Muscle of leg (tissue), 11 donors: ENCODE results near the gene CYP2U1. TPM values are rescaled to one million over a fixed set of nuclear protein-coding genes. Genes with fewer than 3 reads are reported as not detected.
"Not testable (repeated sequence)": the region's sequence is repeated elsewhere in the genome, so short reads cannot be mapped to it uniquely, and the experiment has no call there.

Source experiments
- DNase-seq: peaks from one replicate; pipeline ENCODE4 v3.0.0; 2013
- H3K27ac ChIP-seq: one replicate; pipeline ENCODE4 v1.5.1; 2013; ENCODE audit warnings: mild to moderate bottlenecking, low read length, control low read depth
- H3K27me3 ChIP-seq: one replicate; pipeline ENCODE4 v1.6.1; 2013; ENCODE audit warnings: low read length; ENCODE audit not compliant: control insufficient read depth, insufficient read depth
- H3K36me3 ChIP-seq: one replicate; pipeline ENCODE4 v1.6.1; 2013; ENCODE audit warnings: low read length; ENCODE audit not compliant: control insufficient read depth, insufficient read depth
- H3K4me1 ChIP-seq: one replicate; pipeline ENCODE4 v1.6.1; 2013; ENCODE audit warnings: low read length; ENCODE audit not compliant: control insufficient read depth, insufficient read depth
- H3K4me3 ChIP-seq: one replicate; pipeline ENCODE4 v1.5.1; 2013; ENCODE audit warnings: low read length, control low read depth
- H3K9me3 ChIP-seq: replicated peaks from 2 replicates; pipeline ENCODE4 v1.6.1; 2013; ENCODE audit warnings: low read depth, low read length; ENCODE audit not compliant: control insufficient read depth
- WGBS: methylation state at CpG from one replicate; pipeline ENCODE4 v1.1.5; 2013; ENCODE audit warnings: missing lambda C conversion rate; ENCODE audit not compliant: insufficient coverage; 5-methylcytosine and 5-hydroxymethylcytosine counted together
- polyA plus RNA-seq, 8 donors: library from polyadenylated mRNA; unstranded; fragments of 120-200 nt; gene quantifications; one replicate each; pipeline versions ENCODE4 v1.2.1 to v1.2.3, GENCODE V29; 2013; ENCODE audit warnings: inconsistent platforms in 1 of 8, low replicate concordance in 1 of 8; ENCODE audit not compliant: insufficient read length in 8 of 8, insufficient read depth in 1 of 8
- total RNA-seq: library from RNA; stranded (reverse); fragments of 120-200 nt; gene quantifications from one replicate; pipeline ENCODE4 v1.2.4, GENCODE V29; 2013

CYP2U1 gene
- total and polyA plus RNA-seq, 9 donors: 3.6 to 6.1 (median 4.1) TPM

- Histone ChIP-seq H3K27ac (no peak overlapping the region), H3K4me1 (no peaks in the 10 kb centered on the region), H3K27me3 (no peaks in the 10 kb centered on the region), H3K36me3 (no peaks in the 10 kb centered on the region), H3K9me3 (no peaks in the 10 kb centered on the region), H3K4me3 (no peak overlapping the region)
- no CpG with 5 or more reads among the region's 1 CpG for WGBS
- no peak for DNase-seq
These were observed 34.7 kb upstream of the CYP2U1 start for GRCh38 chr4:107896646-107897045.

- H3K27me3 ChIP-seq: no peaks in the 10 kb centered on the region
- no peak overlapping the region for H3K27ac ChIP-seq
- H3K4me3 ChIP-seq: no peak overlapping the region
- no peaks in the 10 kb centered on the region for H3K9me3 ChIP-seq
- H3K4me1 ChIP-seq: no peaks in the 10 kb centered on the region
- no peaks in the 10 kb centered on the region for H3K36me3 ChIP-seq
- no peak for DNase-seq
These were observed 33.5 kb upstream of the CYP2U1 start for GRCh38 chr4:107897823-107898222.

- 76% methylated on average over 4 of the region's 4 CpGs for WGBS
- H3K27me3 ChIP-seq: no peaks in the 10 kb centered on the region
- no peak overlapping the region for H3K27ac ChIP-seq
- H3K9me3 ChIP-seq: no peaks in the 10 kb centered on the region
- DNase-seq: no peak
- peaks cover 2% of the 10 kb centered on the region for H3K36me3 ChIP-seq
- H3K4me1 ChIP-seq: no peaks in the 10 kb centered on the region
- no peak overlapping the region for H3K4me3 ChIP-seq
These were observed 31.3 kb upstream of the CYP2U1 start for GRCh38 chr4:107900067-107900466.

- no peaks in the 10 kb centered on the region for H3K4me1 ChIP-seq
- H3K4me3 ChIP-seq: no peak overlapping the region
- H3K36me3 ChIP-seq: peaks cover 2% of the 10 kb centered on the region
- DNase-seq: no peak
- no peaks in the 10 kb centered on the region for H3K27me3 ChIP-seq
- H3K27ac ChIP-seq: no peak overlapping the region
- no CpG with 5 or more reads among the region's 3 CpGs for WGBS
- H3K9me3 ChIP-seq: no peaks in the 10 kb centered on the region
These were observed 30.8 kb upstream of the CYP2U1 start for GRCh38 chr4:107900508-107900907.

- no CpG with 5 or more reads among the region's 2 CpGs for WGBS
- H3K4me1 ChIP-seq: no peaks in the 10 kb centered on the region
- DNase-seq: peak; percentile 12
- H3K27ac ChIP-seq: no peak overlapping the region
- no peak overlapping the region for H3K4me3 ChIP-seq
- peaks cover 2% of the 10 kb centered on the region for H3K36me3 ChIP-seq
- H3K9me3 ChIP-seq: no peaks in the 10 kb centered on the region
- H3K27me3 ChIP-seq: no peaks in the 10 kb centered on the region
These were observed 30.0 kb upstream of the CYP2U1 start for GRCh38 chr4:107901213-107901934.

GRCh38 chr4:107902715-107903114 is 28.6 kb upstream of the CYP2U1 start:
- no peaks in the 10 kb centered on the region for H3K9me3 ChIP-seq
- no peak for DNase-seq
- no peak overlapping the region for H3K4me3 ChIP-seq
- no peaks in the 10 kb centered on the region for H3K4me1 ChIP-seq
- peaks cover 2% of the 10 kb centered on the region for H3K36me3 ChIP-seq
- H3K27me3 ChIP-seq: no peaks in the 10 kb centered on the region
- no CpG with 5 or more reads among the region's 2 CpGs for WGBS
- no peak overlapping the region for H3K27ac ChIP-seq

GRCh38 chr4:107905082-107905481 is 26.3 kb upstream of the CYP2U1 start:
- not testable (repeated sequence) for DNase-seq, H3K4me3 ChIP-seq
- WGBS: 100% methylated on average over 1 of the region's 3 CpGs

GRCh38 chr4:107906458-107907100 is 24.8 kb upstream of the CYP2U1 start:
- Histone ChIP-seq H3K36me3 (peaks cover 2% of the 10 kb centered on the region), H3K4me1 (no peaks in the 10 kb centered on the region), H3K27me3 (no peaks in the 10 kb centered on the region), H3K9me3 (no peaks in the 10 kb centered on the region), H3K27ac (no peak overlapping the region), H3K4me3 (no peak overlapping the region)
- no peak for DNase-seq
- WGBS: 80% methylated on average over 1 of the region's 4 CpGs

More at GRCh38 chr4:107905082-107905481, 26.3 kb upstream of the CYP2U1 start:
- H3K27ac ChIP-seq, H3K4me1 ChIP-seq, H3K36me3 ChIP-seq, H3K9me3 ChIP-seq, H3K27me3 ChIP-seq: not testable (repeated sequence)

- Histone ChIP-seq H3K4me3 (no peak overlapping the region), H3K27me3 (no peaks in the 10 kb centered on the region), H3K36me3 (no peaks in the 10 kb centered on the region), H3K27ac (no peak overlapping the region), H3K9me3 (no peaks in the 10 kb centered on the region), H3K4me1 (no peaks in the 10 kb centered on the region)
- DNase-seq: no peak
- WGBS: 92% methylated on average over 2 of the region's 7 CpGs
These were observed 23.0 kb upstream of the CYP2U1 start for GRCh38 chr4:107908377-107908776.

GRCh38 chr4:107913283-107913899 is 18.0 kb upstream of the CYP2U1 start:
- no peak overlapping the region for H3K27ac ChIP-seq
- 20% methylated on average over 1 of the region's 2 CpGs for WGBS
- peak; percentile 83 for DNase-seq
- H3K36me3 ChIP-seq: no peaks in the 10 kb centered on the region
- H3K4me3 ChIP-seq: no peak overlapping the region
- H3K4me1 ChIP-seq: no peaks in the 10 kb centered on the region
- no peaks in the 10 kb centered on the region for H3K27me3 ChIP-seq
- no peaks in the 10 kb centered on the region for H3K9me3 ChIP-seq
